Subcutaneous adipose tissue (tissue), 4 donors: ENCODE measurements around the gene STT3B. TPM values are rescaled to one million over a fixed set of nuclear protein-coding genes. Genes with fewer than 3 reads are reported as not detected.

Source experiments
- total RNA-seq, 4 donors: library from RNA; depleted of rRNA; stranded (reverse); fragments of >200 nt; gene quantifications; one replicate each; pipeline ENCODE4 v1.1.0, GENCODE V29; 2016
- TF ChIP-seq, protein P1 (sequence below): fragments of 450-650 bp; IDR thresholded peaks from one replicate; pipeline ENCODE4 v1.5.1; 2016; ENCODE audit warnings: low read depth, mild to moderate bottlenecking, control low read depth, antibody characterized with exemption, moderate library complexity

STT3B gene
- total RNA-seq, 4 donors from 2014 or later, result 57.6 to 128 (median 103) TPM

DNA sequence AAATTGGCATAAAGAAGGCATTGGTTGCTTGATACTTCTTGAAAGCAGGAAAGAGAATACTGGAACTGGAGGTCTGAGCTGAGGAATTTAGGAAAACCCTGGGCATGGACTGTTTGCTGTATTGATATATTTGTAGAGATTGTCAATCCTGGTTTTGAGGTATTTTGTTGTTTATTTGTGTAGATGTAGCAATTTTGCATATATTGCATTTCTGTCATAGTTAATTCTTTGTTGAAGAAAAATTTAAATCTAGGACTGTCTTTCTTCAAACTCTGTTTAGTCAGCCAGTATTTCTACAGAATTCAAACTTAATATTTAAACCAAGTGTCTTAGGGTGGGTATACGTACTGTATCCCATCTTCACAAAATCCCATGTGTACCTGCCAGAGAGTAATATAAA, 9.5 kb downstream of the STT3B start:
- TF ChIP-seq, protein P1, sequence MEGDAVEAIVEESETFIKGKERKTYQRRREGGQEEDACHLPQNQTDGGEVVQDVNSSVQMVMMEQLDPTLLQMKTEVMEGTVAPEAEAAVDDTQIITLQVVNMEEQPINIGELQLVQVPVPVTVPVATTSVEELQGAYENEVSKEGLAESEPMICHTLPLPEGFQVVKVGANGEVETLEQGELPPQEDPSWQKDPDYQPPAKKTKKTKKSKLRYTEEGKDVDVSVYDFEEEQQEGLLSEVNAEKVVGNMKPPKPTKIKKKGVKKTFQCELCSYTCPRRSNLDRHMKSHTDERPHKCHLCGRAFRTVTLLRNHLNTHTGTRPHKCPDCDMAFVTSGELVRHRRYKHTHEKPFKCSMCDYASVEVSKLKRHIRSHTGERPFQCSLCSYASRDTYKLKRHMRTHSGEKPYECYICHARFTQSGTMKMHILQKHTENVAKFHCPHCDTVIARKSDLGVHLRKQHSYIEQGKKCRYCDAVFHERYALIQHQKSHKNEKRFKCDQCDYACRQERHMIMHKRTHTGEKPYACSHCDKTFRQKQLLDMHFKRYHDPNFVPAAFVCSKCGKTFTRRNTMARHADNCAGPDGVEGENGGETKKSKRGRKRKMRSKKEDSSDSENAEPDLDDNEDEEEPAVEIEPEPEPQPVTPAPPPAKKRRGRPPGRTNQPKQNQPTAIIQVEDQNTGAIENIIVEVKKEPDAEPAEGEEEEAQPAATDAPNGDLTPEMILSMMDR, result no peak

DNA sequence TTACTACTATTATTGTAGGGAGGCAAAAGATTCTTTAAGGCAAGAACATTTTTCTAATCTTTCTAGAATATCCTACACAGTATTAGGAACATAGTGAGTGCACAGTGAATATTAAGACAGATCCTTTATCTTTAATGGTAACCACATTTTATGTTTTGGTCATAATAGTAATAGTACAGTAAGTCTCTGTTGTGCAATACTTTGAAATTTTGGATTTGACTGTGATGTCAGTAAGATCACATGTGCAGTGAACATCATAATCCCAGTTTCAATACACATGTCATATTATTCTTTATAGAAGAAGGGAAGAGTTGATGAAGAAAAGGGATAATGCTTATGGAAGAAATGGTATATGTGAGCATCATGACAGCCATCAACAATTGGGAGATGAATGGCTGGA, 10.7 kb downstream of the STT3B start:
- TF ChIP-seq, protein P1, result no peak

DNA sequence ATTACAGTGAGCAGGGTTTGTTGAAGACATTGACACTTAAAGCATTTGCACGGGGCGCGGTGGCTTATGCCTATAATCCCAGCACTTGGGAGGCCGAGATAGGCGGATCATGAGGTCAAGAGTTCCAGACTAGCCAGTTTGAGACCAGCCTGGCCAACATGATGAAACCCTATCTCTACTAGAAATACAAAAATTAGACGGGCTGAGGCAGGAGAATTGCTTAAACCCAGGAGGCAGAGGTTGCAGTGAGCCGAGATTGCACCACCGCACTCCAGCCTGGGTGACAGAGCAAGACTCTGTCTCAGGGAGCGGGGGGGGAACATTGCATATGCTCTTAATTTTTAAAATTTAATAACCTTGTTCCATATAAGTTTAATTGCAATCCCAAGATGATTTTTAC, 11.9 kb downstream of the STT3B start:
- TF ChIP-seq, protein P1, result no peak

DNA sequence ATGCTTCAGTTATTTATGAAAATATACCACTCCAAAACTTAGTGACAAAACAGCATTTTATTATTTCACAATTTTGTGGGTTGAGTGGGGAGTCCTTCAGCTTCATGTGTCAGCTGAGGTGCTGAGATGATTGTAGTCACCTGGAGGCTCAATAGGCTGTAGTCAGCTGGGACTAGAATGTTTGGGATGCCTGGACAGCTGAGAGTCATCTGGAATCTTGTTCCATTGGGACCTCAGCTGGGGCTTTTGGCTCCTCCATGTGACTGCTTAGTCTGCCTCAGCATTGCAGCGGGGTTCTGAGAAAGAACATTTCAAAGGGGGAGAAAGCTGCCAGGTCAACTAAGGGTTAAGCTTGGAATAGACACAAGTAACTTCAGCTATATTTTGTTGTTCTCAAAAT, 13.4 kb downstream of the STT3B start:
- TF ChIP-seq, protein P1, result no peak

DNA sequence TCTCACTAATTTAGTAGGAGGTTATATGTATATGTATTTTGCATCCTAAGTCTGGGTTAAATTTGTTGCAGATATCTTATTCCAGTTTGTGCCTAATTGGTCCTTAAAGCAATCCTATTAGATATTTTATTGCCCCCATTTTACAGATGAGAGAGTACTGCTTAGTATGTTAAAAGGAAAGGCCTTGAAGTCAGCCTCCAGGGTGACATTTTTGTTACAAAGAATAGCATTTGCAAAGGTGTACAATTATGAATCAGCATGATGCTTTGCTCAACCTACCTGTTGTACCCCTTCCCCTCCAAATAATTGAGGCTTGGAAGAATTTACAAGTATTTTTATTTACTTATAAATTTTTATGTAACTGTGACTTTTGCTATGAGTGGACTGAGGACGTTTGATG, 14.0 kb downstream of the STT3B start:
- TF ChIP-seq, protein P1, result no peak

DNA sequence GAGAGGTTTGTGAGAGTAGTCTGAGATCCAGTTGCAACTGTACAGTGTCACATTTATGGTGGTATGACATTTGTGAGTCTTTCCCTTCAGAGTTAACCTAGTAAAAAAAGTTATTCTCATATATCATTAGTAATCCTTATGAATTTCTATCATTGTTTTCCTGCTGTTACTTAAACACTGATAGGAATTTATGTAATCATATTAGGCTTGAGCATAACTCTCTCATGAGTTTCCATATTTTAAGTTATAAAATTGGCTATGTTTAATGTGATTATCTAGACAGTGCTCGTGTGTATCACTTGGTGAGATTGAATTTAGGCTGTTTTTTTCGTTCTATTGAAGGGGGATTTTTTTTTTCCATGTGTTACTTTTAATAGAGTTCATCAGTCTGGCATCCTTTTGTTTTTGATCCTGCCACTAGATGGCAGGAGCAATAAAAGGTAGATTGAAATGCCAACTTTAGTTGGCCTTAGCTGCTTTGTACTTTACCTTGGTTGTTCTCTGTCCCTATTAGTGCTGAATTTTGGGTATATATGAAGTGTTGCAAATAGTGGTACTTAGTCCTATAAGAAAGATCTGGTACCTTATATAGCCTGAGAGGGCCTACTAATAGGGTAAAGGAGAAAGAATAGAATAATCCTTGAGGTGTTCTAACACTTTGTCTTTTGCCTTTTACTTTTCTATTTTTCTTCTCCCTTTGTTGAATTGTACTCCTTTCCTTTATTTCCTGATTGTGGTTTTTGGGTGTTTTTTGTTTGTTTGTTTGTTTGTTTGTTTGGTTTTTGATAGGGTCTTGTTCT, 17.9 kb downstream of the STT3B start:
- TF ChIP-seq, protein P1, result no peak

DNA sequence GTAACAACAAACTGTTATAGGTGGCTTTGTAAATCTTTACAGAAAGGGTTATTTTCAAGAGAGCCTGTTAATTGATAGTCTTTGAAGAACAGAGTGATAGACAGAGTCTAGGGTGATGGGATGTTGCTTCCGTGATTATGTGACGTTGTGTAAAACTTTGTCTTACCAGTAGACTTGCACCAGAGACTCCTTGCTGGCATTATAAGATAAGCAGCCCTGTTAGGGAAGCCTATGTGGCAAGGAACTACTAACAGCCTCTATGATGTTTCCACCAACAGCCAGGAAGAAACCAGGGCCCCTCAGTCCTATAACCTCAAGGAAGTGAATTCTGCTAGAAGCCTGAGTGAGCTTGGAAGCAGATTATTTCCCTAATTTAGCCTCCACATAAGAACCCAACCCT, 18.9 kb downstream of the STT3B start:
- TF ChIP-seq, protein P1, result no peak
